DLD1 (cell line): Measurements from ENCODE around the gene DAP3.
"Not testable (repeated sequence)": the region's sequence is repeated elsewhere in the genome, so short reads cannot be mapped to it uniquely, and the experiment has no call there.

ENCODE experiments used
- in situ Hi-C: cut with HindIII; loops from 2 replicates; pipeline ENCODE4 v1.10.0; 2017; ENCODE audit warnings: low sequenced_read_pairs

Gene DAP3

GRCh38 chr1:155767399-155767989 is 78.6 kb downstream of the DAP3 start:
- in situ Hi-C loops: not testable (repeated sequence)

- in situ Hi-C loops: no loop called here
Measured at GRCh38 chr1:155769257-155769656, 80.4 kb downstream of the DAP3 start.

DNA sequence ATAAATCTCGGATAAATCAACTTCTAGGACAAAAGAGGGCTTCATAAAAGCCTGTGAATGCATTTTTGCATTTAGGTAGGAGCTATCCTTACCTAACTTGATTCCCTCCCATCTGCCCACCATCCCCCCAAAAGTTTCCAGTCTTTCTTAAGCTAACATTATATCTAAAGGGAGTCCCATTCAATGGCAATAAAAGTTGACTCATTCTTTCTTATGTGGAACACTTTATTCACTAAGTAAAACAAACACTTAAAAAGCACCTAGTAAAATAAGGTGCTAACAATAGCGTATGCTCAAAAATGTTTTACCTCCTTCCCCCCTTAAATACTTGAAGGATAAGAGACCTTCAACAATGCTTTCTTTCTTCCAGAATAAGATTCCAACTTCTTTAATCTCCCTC is 84.3 kb downstream of the DAP3 start:
- in situ Hi-C loops: no loop called here

GRCh38 chr1:155776414-155776813 is 87.5 kb downstream of the DAP3 start:
- in situ Hi-C loops: no loop called here

- in situ Hi-C loops: no loop called here
Measured at GRCh38 chr1:155777582-155777981, 88.7 kb downstream of the DAP3 start.
